H54 (cell line): ENCODE measurements around the gene TOLLIP.

Experiments used
- DNase-seq: peaks from one replicate; pipeline ENCODE4 v3.0.0; 2011; ENCODE audit warnings: low spot score, mixed read lengths; ENCODE audit not compliant: insufficient read length
- FAIRE-seq: peaks from 3 replicates; lab custom pipeline; 2011; peaks lifted over from hg19 to GRCh38; lab: Jason Lieb, UNC
- POLR2A ChIP-seq: IDR thresholded peaks from 2 replicates; pipeline ENCODE4 v1.6.1; 2011; ENCODE audit warnings: low read depth, mild to moderate bottlenecking, low read length

Gene TOLLIP

DNA sequence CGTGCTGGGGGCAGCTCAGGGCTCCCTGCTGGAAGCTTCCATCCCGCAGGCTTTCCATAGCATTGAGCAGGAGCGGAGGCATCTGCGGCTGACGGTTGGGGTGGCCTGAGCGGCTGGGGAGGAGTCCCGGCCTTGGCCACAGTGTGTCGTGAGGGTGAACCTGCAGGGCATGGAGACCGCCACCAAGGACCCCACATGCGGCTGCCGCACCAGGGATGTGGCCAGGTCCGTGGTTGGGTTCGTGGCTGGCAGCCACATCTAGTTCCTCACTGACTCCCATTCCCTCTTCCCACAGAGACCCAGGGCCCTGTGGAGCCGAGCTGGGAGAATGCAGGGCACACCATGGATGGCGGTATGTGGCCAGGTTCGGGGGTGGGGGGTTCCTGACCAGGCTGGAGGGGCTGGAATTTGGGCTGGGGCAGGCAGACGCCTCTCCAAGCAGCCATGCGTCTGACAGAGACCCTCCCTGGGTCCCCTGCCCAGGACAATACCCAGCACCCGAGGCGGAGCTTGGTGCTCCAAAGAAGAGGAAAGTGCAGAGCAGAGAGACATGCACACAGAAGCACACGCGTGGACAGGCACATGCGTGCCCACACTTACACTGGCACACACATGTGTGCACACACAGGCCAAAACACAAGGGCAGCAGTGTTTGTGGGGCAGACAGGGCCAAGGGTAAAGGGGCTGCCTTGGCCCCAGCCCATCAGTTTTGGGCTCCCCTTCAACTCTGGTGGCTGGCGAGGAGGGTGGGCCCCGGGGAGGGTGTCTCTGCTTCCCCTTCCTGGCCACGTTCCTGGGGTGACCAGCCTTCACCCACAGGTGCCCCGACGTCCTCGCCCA lies 83.8 kb downstream of the TOLLIP start:
- no peak for DNase-seq
- no peak for FAIRE-seq
- no peak for TF ChIP-seq POLR2A

DNA sequence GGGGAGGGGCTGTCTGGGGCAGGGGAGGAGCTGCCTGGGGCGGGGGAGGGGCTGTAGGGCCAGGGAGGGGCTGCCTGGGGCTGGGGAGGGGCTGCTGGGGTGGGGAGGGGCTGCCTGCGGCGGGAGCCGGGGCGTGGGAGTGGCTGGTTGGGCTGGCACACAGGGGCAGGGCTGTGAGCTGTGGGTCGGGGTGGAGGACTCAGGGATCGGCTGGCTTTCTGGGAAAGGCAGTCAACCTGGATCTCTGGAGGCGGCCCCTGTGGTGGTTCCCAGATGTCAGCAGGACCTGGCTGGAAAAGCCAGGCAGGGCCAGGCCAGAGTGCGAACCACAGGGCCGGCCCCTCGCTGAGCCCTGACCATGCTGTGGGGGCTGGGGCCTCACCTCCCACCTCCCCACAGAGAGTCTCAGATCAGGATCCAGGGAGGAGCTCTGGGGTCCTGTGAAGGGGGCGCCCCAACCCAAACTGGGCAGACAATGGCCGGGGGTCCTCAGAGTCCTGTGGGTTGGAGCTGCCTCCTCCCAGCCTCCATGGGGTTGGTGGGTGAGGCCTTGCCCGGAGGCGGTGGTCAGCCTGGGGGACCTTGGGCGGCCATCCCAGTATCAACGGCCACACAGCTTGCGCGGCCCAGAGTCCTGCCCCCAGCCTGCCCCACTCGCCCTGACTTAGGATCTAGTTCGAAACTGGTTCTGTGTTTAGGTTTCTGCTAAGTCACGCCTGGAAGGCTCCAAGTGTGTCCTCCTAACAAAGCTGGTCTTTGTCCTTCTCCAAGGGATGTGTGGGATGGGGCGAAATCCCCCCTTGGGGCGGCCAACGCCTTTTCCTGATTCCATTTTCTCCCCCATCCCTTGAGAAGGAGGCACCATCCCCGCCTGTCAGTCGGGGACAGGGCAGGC lies 84.7 kb downstream of the TOLLIP start:
- TF ChIP-seq POLR2A, result no peak
- FAIRE-seq (no peak), DNase-seq (no peak)
